Measurements from ENCODE around the gene SERPINF2. TPM values are rescaled to one million over a fixed set of nuclear protein-coding genes. Genes with fewer than 3 reads are reported as not detected.

SERPINF2 gene
- total RNA-seq, 1 experiment from 2014 or later = not detected

DNA sequence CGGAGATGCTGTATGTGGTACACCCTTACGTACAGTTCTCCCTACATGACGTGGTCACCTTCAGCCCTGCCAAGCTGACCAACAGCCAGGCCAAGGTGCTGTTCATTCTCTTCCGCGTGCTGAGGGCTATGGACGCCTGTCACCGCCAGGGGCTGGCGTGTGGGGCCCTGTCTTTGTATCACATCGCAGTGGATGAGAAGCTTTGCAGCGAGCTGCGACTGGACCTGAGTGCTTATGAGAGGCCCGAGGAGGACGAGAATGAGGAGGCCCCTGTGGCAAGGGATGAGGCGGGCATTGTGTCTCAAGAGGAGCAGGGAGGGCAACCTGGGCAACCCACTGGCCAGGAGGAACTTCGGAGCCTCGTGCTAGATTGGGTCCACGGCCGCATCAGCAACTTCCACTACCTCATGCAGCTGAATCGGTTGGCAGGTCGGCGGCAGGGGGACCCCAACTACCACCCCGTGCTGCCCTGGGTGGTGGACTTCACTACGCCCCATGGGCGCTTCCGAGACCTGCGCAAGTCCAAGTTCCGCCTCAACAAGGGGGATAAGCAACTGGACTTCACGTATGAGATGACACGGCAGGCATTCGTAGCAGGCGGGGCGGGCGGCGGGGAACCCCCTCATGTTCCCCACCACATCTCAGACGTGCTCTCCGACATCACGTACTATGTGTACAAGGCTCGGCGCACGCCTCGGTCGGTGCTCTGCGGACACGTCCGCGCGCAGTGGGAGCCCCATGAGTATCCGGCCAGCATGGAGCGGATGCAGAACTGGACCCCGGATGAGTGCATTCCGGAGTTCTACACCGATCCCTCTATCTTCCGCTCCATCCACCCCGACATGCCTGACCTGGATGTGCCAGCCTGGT is 16.8 kb upstream of the SERPINF2 start:
- Histone ChIP-seq H3K4me3 (no peak overlapping the region), H3K4me1 (peaks cover 19% of the 10 kb centered on the region), H3K36me3 (no peaks in the 10 kb centered on the region), H3K27me3 (no peaks in the 10 kb centered on the region), H3K27ac (no peak overlapping the region), H3K9me3 (replicated peaks) (no peaks in the 10 kb centered on the region)
- DNase-seq = no peak

DNA sequence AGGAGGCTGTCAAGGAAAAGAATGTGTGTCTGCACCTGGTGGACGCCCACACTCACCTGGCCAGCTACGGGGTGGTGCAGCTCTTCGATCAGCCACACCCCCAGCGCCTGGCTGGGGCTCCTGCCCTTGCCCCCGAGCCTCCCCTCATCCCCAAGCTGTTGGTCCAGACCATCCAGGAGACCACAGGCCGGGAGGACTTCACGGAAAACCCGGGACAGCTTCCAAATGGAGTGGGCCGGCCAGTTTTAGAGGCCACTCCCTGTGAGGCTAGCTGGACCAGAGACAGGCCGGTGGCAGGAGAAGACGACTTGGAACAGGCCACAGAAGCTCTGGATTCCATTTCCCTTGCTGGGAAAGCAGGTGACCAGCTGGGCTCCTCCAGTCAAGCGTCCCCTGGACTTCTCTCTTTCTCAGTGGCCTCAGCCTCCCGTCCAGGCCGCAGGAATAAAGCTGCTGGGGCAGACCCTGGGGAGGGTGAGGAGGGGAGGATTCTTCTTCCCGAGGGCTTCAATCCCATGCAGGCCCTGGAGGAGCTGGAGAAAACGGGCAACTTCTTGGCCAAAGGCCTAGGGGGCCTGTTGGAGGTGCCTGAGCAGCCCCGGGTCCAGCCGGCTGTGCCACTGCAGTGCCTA is 15.9 kb upstream of the SERPINF2 start:
- no peaks in the 10 kb centered on the region for H3K9me3 ChIP-seq (replicated peaks)
- no peak overlapping the region for H3K4me3 ChIP-seq
- no peak overlapping the region for H3K27ac ChIP-seq
- no peak for DNase-seq
- peaks cover 19% of the 10 kb centered on the region for H3K4me1 ChIP-seq
- no peaks in the 10 kb centered on the region for H3K27me3 ChIP-seq
- H3K36me3 ChIP-seq = no peaks in the 10 kb centered on the region

DNA sequence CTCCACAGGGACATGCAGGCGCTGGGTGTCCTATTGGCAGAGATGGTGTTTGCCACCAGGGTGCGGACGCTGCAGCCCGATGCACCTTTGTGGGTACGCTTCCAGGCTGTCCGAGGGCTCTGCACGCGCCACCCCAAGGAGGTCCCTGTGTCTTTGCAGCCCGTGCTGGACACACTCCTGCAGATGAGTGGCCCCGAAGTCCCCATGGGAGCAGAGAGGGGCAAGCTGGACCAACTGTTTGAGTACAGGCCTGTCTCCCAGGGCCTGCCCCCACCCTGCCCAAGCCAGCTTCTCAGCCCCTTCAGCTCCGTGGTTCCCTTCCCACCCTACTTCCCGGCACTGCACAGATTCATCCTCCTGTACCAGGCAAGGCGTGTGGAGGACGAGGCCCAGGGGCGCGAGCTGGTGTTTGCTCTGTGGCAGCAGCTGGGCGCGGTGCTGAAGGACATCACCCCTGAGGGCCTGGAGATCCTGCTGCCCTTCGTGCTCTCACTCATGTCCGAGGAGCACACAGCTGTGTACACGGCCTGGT is 15.3 kb upstream of the SERPINF2 start:
- no peaks in the 10 kb centered on the region for H3K27me3 ChIP-seq

DNA sequence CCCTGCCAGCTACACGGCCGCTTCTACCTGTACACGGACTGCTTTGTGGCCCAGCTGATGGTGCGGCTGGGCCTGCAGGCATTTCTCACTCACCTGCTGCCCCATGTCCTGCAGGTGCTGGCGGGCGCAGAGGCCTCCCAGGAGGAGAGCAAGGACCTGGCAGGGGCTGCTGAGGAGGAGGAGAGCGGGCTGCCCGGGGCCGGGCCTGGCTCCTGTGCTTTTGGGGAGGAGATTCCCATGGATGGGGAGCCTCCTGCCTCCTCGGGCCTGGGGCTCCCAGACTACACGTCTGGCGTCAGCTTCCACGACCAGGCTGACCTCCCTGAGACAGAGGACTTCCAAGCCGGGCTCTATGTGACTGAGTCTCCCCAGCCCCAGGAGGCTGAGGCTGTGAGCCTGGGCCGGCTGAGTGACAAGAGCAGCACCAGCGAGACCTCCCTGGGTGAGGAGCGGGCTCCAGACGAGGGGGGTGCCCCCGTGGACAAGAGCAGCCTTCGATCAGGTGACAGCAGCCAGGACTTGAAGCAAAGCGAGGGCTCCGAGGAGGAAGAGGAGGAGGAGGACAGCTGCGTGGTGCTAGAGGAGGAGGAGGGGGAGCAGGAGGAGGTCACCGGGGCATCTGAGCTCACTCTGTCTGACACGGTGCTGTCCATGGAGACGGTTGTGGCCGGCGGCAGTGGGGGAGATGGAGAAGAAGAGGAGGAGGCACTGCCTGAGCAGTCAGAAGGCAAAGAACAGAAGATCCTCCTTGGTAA is 14.6 kb upstream of the SERPINF2 start:
- Histone ChIP-seq H3K36me3 (no peaks in the 10 kb centered on the region), H3K4me3 (no peak overlapping the region), H3K27me3 (no peaks in the 10 kb centered on the region), H3K9me3 (replicated peaks) (no peaks in the 10 kb centered on the region), H3K4me1 (peaks cover 18% of the 10 kb centered on the region), H3K27ac (no peak overlapping the region)
- DNase-seq = no peak

More for the DNA sequence above, 15.3 kb upstream of the SERPINF2 start:
- no peak for DNase-seq
- Histone ChIP-seq H3K4me3 (no peak overlapping the region), H3K27ac (no peak overlapping the region), H3K4me1 (peaks cover 16% of the 10 kb centered on the region), H3K36me3 (no peaks in the 10 kb centered on the region), H3K9me3 (replicated peaks) (no peaks in the 10 kb centered on the region)

DNA sequence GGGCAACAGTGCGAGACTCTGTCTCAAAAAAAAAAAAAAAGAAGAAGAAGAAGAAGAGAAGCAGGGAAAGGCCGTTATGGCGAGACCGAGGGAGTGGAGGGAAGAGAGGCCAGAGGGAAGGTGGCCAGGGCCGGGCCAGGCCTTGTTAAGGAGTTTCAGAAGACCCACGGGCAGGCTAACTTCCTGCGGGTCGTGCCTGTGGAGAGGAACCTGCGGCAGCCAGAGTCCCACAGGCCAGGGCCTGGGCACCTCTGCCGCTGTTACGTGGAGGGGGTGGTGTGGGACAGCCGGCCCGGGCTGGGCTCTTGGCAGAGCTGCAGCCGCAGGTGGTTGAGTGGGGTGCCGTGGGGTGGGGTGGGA is 12.7 kb upstream of the SERPINF2 start:
- H3K4me1 ChIP-seq = peaks cover 16% of the 10 kb centered on the region
- no peaks in the 10 kb centered on the region for H3K27me3 ChIP-seq
- no peak for DNase-seq
- no peak overlapping the region for H3K27ac ChIP-seq
- no peaks in the 10 kb centered on the region for H3K36me3 ChIP-seq
- no peaks in the 10 kb centered on the region for H3K9me3 ChIP-seq (replicated peaks)
- H3K4me3 ChIP-seq = no peak overlapping the region

DNA sequence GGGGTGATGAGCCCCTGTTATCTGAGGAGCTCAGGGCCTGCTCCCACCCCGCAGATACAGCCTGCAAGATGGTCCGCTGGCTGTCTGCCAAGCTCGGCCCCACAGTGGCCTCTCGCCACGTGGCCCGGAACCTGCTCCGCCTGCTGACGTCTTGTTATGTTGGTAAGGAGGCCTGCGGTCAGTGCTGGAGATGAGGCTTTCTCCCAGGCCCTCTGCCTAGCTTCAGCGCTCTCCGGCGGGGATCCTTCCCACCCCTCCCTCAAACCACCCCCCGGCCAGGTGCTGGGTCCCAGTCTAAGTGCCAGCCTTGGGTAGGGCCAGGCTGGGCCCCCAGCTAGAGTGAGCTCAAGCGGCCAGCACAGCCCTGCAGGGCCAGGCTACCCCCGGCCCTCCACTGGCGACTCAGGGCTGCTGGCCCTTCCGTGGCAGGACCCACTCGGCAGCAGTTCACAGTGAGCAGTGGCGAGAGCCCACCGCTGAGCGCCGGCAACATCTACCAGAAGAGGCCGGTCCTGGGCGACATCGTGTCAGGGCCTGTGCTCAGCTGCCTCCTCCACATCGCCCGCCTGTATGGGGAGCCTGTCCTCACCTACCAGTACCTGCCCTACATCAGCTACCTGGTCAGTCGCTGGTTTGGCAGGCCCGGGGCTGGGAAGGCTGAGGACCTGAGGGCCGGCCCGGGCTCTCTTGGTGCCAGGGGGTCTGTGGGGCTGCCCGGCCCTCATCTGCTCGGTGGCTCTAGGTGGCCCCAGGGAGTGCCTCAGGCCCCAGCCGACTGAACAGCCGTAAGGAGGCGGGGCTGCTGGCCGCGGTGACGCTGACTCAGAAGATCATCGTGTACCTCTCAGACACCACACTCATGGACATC is 12.1 kb upstream of the SERPINF2 start:
- H3K4me3 ChIP-seq = no peak overlapping the region
- H3K27me3 ChIP-seq = no peaks in the 10 kb centered on the region
- H3K27ac ChIP-seq = peak overlapping the region; percentile 79
- no peaks in the 10 kb centered on the region for H3K36me3 ChIP-seq
- H3K4me1 ChIP-seq = peaks cover 16% of the 10 kb centered on the region
- DNase-seq = peak; percentile 69 to 70
- no peaks in the 10 kb centered on the region for H3K9me3 ChIP-seq (replicated peaks)

DNA sequence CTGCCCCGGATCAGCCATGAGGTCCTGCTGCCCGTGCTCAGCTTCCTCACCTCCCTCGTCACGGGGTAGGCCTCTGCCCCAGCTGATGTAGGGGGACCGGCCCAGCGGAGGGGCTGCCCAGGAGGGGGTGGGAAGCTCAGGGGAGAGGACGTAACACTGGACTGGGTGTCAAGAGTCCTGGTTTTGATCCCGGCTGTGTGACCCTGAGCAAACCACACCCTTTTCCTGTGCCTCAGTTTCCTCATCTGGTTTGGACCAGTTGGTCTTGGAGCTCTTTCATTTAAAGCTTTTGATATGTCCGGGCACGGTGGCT is 11.5 kb upstream of the SERPINF2 start:
- Histone ChIP-seq H3K9me3 (replicated peaks) (no peaks in the 10 kb centered on the region), H3K4me1 (peaks cover 16% of the 10 kb centered on the region), H3K27ac (peak overlapping the region; percentile 79), H3K36me3 (no peaks in the 10 kb centered on the region), H3K4me3 (no peak overlapping the region), H3K27me3 (no peaks in the 10 kb centered on the region)
- no peak for DNase-seq

DNA sequence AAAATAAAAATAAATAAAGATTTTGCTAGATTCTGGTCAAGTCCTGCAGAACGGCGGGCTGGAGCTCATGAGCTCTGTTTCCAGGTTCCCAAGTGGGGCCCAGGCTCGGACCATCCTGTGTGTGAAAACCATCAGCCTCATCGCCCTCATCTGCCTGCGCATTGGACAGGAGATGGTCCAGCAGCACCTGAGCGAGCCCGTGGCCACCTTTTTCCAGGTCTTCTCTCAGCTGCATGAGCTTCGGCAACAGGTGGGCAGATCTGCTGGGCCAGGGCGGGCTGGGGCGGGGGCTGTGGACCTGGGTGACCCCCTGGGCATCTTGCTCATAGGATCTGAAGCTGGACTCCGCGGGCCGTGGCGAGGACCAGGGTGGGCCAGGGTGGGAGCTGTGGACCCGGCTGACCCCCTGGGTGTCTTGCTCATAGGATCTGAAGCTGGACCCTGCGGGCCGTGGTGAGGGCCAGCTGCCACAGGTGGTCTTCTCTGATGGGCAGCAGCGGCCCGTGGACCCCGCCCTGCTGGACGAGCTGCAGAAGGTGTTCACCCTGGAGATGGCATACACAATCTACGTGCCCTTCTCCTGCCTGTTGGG is 10.3 kb upstream of the SERPINF2 start:
- Histone ChIP-seq H3K9me3 (replicated peaks) (no peaks in the 10 kb centered on the region), H3K27me3 (no peaks in the 10 kb centered on the region), H3K36me3 (no peaks in the 10 kb centered on the region), H3K27ac (peak overlapping the region; percentile 64), H3K4me1 (peaks cover 16% of the 10 kb centered on the region), H3K4me3 (no peak overlapping the region)
- no peak for DNase-seq

DNA sequence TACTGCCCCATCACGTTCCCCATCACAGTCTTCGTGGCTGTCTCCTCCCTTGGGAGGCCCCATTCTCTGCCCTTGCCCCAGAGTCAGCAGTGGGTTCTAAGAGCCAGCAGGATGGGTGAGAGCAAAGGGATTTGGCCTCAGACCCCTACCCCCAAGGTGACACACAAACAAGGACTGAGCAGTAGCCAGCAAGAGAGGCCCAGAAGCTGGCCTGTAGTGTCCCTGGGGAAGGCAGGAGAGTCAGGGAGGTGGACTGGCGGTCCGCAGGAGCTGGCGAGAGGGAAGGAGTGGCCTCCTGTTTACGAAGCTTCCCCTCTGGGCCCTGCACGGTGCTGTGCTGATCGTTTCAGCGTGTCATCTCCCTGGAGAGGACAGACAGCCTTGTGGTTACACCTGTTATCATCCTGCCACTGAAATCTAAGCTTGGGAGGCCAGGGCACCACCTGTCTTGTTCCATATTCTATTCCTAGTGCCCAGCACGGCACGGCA is 9.8 kb upstream of the SERPINF2 start:
- no peaks in the 10 kb centered on the region for H3K9me3 ChIP-seq (replicated peaks)
- peaks cover 16% of the 10 kb centered on the region for H3K4me1 ChIP-seq
- peak overlapping the region; percentile 64 for H3K27ac ChIP-seq
- H3K27me3 ChIP-seq = no peaks in the 10 kb centered on the region
- H3K36me3 ChIP-seq = no peaks in the 10 kb centered on the region
- peak; percentile 78 to 82 for DNase-seq
- H3K4me3 ChIP-seq = no peak overlapping the region

DNA sequence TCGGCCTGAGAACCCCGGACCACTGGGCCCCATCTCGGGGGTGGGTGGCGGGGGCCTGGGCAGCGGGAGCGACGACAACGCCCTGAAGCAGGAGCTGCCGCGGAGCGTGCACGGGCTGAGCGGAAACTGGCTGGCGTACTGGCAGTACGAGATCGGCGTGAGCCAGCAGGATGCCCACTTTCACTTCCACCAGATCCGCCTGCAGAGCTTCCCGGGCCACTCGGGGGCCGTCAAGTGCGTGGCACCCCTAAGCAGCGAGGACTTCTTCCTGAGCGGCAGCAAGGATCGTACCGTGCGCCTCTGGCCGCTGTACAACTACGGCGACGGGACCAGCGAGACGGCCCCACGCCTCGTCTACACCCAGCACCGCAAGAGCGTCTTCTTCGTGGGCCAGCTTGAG is 8.9 kb upstream of the SERPINF2 start:
- Histone ChIP-seq H3K36me3 (no peaks in the 10 kb centered on the region), H3K4me3 (no peak overlapping the region), H3K27me3 (no peaks in the 10 kb centered on the region), H3K4me1 (peaks cover 16% of the 10 kb centered on the region), H3K27ac (peak overlapping the region; percentile 64), H3K9me3 (replicated peaks) (no peaks in the 10 kb centered on the region)
- DNase-seq = no peak

DNA sequence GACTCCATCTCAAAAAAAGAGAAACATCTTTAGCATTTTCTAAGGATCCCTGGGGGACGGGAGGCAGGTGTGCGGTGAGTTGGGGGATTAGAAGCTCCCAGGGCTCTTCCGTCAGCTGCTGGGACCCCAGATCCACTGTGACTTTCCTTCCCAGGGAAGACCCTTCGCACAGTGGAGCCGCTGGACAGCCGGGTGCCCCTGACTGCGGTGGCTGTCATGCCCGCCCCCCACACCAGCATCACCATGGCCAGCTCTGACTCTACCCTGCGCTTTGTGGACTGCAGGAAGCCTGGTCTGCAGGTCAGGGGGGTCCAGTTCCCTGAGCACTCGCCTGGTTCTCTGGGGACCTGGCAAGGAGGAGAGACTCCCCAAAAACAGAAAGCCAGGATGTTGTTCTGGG is 7.3 kb upstream of the SERPINF2 start:
- Histone ChIP-seq H3K9me3 (replicated peaks) (no peaks in the 10 kb centered on the region), H3K27ac (no peak overlapping the region), H3K36me3 (no peaks in the 10 kb centered on the region), H3K4me3 (no peak overlapping the region), H3K27me3 (no peaks in the 10 kb centered on the region), H3K4me1 (peaks cover 15% of the 10 kb centered on the region)
- DNase-seq = no peak

DNA sequence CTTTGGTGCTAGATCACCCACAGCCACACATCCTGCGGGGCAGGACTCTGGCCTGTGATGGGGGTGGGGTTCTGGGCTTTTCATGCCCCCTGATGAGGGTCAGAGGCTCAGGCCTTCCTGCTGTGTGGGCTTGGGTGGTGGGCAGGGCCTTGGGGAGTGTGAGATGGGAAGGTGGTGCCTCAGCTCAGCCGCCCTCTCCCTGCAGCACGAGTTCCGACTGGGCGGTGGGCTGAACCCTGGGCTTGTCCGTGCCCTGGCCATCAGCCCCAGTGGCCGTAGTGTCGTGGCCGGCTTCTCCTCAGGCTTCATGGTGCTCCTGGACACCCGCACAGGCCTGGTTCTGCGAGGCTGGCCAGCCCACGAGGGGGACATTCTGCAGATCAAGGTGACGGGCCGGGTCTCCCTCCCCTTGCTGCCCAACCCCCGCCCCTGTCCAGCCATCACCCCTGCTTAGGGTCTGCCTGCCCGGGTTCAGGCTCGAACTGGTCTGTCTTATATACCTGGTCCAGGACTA is 6.8 kb upstream of the SERPINF2 start:
- Histone ChIP-seq H3K27ac (no peak overlapping the region), H3K27me3 (no peaks in the 10 kb centered on the region)
- no peak for DNase-seq

DNA sequence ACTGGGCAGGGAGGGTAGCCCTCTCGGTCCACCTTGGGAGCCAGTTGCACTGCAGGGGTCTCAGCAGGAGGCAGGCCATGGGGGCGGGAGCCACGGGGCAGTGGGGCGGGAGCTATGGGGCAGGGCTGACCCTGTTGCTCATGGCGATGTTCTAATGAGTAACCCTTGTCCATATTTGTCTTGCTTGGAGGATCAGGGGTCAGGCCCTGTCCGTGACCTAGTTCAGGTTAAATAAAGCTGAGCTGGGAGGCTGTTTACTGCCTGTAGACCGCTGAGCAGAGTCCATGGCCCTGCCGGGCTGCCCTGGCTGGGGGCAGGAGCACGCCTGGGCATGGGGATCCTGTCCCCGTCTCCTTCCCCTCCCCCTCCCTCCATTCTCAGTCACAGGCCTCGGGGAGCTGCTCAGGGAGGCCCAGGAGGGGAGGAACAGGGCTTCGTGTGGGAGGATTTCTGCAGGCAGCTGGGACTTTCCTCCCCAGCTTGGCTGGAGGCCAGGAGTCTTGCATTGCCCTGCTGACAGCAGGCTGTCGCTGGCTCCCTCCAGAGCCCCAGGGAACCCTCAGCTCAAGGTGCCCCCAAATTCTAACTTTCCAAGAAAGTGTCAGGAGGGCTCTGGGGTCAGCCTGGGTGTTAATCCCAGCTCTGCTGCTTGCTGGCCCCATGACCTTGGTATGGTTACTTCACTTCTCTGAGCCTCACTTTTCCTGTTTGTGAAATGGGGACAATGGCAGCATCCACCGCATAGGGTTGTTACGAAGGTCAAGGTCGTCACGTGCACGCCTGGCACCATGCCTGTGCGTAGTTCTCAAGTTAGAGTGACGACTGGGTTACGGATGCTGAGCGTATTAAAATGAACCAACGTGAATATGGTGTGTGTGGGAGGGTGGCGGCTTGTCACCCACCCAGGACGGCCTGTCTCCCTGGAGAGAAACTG is 6.1 kb upstream of the SERPINF2 start:
- H3K9me3 ChIP-seq (replicated peaks) = no peaks in the 10 kb centered on the region
- H3K27ac ChIP-seq = no peak overlapping the region
- peaks cover 12% of the 10 kb centered on the region for H3K4me1 ChIP-seq
- H3K4me3 ChIP-seq = no peak overlapping the region
- H3K36me3 ChIP-seq = no peaks in the 10 kb centered on the region
- no peaks in the 10 kb centered on the region for H3K27me3 ChIP-seq
- DNase-seq = peak; percentile 66 to 71

More for the DNA sequence above, 6.8 kb upstream of the SERPINF2 start:
- no peaks in the 10 kb centered on the region for H3K9me3 ChIP-seq (replicated peaks)
- peaks cover 12% of the 10 kb centered on the region for H3K4me1 ChIP-seq
- no peak overlapping the region for H3K4me3 ChIP-seq
- H3K36me3 ChIP-seq = no peaks in the 10 kb centered on the region

Data from SJCRH30 (cell line).